ENCODE measurements around the gene SWSAP1.

DNA sequence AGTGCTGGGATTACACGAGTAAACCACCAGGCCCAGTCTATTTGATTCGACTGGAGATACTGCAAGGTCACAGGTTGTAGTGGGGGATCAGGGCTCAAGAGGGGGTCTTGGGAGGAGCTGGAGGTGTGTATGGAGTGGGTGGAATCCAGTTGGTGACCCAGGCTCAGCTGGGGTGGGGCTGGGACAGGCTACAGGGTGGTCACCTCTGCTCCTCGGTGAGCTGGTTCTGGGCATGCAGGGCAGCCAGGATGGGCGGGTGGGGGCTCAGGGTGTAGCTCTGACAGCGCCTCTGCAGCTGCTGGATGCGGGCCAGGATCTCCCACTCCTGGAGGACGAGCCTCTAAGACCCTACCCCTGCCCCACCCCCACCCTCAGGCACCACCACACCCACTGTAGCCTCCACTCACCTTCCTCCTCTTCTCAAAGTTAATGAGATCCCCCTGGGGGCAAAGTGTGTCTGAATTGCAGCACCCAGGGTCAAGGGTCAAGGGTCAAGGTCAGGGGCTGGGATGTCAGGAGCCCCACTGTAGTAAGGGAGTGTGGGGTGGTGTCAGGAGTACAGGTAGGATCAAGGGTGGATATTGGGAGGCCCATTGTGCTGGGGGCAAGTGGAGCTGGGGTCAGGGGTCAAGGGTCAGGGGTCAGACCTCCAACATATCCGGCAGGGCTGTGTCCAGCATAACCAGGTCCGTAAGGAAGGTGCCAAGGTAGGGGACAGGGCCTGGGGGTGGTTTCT is 27.5 kb downstream of the SWSAP1 start:
- TF ChIP-seq ZNF138 (CRISPR knock-in tag; conservative IDR thresholded peaks at IDR 0.05): no peak
- TF ChIP-seq, protein P1, sequence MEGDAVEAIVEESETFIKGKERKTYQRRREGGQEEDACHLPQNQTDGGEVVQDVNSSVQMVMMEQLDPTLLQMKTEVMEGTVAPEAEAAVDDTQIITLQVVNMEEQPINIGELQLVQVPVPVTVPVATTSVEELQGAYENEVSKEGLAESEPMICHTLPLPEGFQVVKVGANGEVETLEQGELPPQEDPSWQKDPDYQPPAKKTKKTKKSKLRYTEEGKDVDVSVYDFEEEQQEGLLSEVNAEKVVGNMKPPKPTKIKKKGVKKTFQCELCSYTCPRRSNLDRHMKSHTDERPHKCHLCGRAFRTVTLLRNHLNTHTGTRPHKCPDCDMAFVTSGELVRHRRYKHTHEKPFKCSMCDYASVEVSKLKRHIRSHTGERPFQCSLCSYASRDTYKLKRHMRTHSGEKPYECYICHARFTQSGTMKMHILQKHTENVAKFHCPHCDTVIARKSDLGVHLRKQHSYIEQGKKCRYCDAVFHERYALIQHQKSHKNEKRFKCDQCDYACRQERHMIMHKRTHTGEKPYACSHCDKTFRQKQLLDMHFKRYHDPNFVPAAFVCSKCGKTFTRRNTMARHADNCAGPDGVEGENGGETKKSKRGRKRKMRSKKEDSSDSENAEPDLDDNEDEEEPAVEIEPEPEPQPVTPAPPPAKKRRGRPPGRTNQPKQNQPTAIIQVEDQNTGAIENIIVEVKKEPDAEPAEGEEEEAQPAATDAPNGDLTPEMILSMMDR (IDR thresholded peaks at IDR 0.05): no peak
- no peak for TF ChIP-seq TEAD4 (CRISPR knock-in tag; IDR thresholded peaks at IDR 0.05)
- no peak for TF ChIP-seq GTF2I (CRISPR knock-in tag; conservative IDR thresholded peaks at IDR 0.05)
- no peak for TF ChIP-seq ATF3 (CRISPR knock-in tag; conservative IDR thresholded peaks at IDR 0.05)
- TF ChIP-seq, protein P2, sequence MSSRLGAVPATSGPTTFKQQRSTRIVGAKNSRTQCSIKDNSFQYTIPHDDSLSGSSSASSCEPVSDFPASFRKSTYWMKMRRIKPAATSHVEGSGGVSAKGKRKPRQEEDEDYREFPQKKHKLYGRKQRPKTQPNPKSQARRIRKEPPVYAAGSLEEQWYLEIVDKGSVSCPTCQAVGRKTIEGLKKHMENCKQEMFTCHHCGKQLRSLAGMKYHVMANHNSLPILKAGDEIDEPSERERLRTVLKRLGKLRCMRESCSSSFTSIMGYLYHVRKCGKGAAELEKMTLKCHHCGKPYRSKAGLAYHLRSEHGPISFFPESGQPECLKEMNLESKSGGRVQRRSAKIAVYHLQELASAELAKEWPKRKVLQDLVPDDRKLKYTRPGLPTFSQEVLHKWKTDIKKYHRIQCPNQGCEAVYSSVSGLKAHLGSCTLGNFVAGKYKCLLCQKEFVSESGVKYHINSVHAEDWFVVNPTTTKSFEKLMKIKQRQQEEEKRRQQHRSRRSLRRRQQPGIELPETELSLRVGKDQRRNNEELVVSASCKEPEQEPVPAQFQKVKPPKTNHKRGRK (CRISPR knock-in tag; IDR thresholded peaks at IDR 0.05; ENCODE audit: borderline replicate concordance): no peak
- TF ChIP-seq, protein P3, sequence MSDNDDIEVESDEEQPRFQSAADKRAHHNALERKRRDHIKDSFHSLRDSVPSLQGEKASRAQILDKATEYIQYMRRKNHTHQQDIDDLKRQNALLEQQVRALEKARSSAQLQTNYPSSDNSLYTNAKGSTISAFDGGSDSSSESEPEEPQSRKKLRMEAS (CRISPR knock-in tag; IDR thresholded peaks at IDR 0.05): no peak
- no peak for TF ChIP-seq ATF6 (CRISPR knock-in tag; IDR thresholded peaks at IDR 0.05)
- no peak for TF ChIP-seq TP53 (CRISPR knock-in tag; IDR thresholded peaks at IDR 0.05)
- no peak for TF ChIP-seq CREB1 (CRISPR knock-in tag; IDR thresholded peaks at IDR 0.05)
- no peak for TF ChIP-seq NFE2L1 (CRISPR knock-in tag; IDR thresholded peaks at IDR 0.05)
- TF ChIP-seq TCF7 (CRISPR knock-in tag; IDR thresholded peaks at IDR 0.05; ENCODE audit: low read depth): no peak
- no peak for TF ChIP-seq ATF1 (CRISPR knock-in tag; IDR thresholded peaks at IDR 0.05)

Measured in WTC11 (cell line).